Stimulated activated CD4-positive, alpha-beta T cell treated with anti-CD3 and anti-CD28 coated beads, Interleukin-2, amount 100 ng/mL, for 4 hours (primary cell): Measurements from ENCODE around the gene MED29.

Experiments
- DNase-seq: peaks from one replicate; pipeline ENCODE4 v3.0.0-alpha.2; 2020; ENCODE audit warnings: low read depth

MED29 gene, protein sequence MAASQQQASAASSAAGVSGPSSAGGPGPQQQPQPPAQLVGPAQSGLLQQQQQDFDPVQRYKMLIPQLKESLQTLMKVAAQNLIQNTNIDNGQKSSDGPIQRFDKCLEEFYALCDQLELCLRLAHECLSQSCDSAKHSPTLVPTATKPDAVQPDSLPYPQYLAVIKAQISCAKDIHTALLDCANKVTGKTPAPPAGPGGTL

GRCh38 chr19:39390751-39391437 is at the start of gene MED29, which contains the start of gene PAF1:
TSS of gene MED29 (plus strand) at chr19:39391378. CDS start at chr19:39391423, 45 bp downstream.
TSS of gene PAF1 (minus strand) at chr19:39391106. CDS start at chr19:39390864, 242 bp downstream.
- peak; percentile 94 for DNase-seq

- peak; percentile 100 for DNase-seq
Observed at GRCh38 chr19:39341719-39342604, 49.2 kb upstream of the MED29 start, which contains the start of gene SAMD4B. TSS of gene SAMD4B (plus strand) at chr19:39342421. CDS start at chr19:39356894, 14,473 bp downstream.

GRCh38 chr19:39342647-39343305 is 48.4 kb upstream of the MED29 start:
- DNase-seq = no peak

GRCh38 chr19:39345956-39346355 is 45.2 kb upstream of the MED29 start:
- no peak for DNase-seq

- DNase-seq = no peak
Observed at GRCh38 chr19:39347332-39348164, 43.6 kb upstream of the MED29 start.

DNA sequence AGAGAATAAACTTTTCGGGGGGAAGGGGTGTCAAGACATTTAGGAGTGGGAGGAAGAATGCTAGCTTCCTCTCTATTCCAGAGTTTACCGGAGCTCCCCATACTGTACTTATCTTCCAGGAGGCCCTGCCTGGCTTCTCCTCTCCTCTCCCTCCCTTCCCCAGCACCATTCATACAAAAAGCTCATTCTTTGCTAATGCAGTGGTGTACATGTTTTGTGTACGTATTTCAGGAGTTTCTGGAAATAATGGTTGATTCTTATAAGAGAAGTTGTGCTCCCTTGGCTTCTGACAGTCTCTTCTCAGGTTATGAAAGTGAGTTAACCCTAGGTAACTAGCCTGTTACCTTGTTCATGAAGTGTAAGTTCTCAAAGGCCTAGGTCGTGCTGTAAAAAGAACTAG is 41.9 kb upstream of the MED29 start:
- DNase-seq = no peak

DNA sequence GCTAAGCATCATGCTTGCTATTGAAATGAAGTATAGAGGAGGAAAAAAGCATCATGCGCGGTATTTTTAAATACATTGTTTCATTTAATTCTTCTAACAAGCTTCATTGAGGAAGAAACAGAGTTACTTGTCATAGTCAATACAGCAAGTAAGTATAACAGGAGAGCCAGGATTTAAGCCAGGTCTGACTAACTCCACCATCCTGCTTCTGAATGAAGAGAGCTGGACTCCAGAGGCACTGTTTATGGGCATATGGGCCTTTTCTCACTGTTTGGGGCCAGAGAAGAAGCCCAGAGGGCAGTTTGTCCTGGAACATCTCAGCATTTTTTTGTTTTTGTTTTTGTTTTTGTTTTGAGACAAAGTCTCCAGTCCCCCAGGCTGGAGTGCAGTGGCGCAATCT is 41.0 kb upstream of the MED29 start:
- DNase-seq = no peak

DNA sequence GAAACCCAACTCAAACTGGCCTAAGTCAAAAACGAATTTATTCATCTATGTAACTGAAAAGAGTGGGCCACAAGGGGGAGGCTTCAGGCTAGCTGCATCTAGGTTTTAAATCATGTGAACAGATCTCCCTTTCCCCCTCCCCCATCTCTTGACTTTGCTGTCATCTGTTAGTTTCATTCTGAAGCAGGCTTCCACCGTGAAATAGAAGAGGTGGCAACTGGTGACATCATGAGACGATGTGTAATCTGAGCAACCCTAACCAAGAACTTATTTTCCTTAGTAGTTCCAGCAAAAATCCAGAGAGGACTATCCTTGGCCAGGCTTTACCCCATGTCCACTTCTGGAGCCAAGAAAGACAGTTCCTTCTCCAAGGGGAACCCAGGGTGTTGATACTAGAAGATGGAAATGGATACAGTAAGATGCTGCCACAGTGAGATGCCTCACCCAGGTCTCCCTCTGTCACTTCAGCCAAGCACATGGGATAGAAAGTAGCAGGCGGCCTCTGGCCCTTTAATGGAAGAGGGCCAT is 39.6 kb upstream of the MED29 start:
- DNase-seq = no peak

DNA sequence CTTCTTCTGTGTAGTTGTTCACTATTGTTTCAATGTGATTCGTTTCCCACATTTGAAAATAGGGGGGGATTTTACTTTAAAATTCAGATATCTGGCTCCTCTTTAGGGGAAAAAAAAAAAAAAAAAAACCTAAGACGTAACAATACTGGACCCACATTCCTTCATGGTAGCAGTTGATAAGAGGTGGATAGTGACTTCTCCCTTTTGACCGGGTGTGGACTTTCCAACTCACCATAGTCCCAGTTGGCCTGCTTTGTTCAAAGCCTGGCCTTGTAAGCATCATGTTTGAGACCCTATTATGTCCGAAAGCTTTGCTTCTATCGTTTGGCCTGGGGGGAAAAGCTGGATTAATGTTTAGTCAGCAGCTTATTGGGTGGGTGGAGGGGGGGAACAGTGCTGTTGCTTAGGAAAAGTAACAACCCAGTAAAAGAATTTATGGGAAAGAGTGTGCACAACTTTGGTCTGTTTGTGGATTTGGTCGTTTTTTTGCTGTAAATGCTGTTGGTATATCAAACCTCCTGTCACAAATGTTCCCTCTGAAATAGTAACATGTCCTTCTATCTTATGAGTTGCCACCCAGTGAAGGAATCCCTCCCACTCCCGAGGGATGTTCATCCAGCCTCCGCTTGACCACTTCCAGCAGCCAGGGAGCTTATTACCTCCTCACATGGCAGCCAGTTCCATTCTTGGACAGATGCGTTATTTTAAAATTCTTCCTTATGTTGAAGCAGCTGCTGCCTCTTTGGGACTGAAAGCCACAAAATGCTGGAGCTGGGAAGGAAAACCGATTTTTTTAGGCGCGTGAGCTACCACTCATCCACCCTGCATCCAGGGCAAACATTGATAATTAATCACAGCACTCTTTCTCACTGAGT is 38.6 kb upstream of the MED29 start:
- no peak for DNase-seq

DNA sequence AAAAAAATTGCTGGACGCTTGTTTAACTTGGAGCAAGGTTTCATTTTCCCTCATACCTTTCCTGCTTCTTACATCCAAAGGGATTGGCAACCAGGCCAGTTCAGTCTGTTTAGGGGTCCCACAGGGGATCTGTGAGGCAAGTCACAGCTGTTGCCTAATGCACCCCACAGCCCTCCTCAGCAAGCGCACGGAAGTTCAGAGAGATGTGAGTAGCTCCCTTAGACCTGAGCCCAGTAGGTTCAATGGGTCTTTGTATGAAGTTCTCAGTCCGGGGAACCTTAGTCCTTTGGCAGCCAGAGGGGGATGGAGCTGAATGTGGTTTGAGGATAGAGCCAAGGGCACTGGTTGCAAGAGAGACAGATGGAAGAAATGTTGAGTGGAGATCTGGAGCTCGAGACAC is 35.9 kb upstream of the MED29 start:
- no peak for DNase-seq

- no peak for DNase-seq
Observed at GRCh38 chr19:39356073-39356472, 35.1 kb upstream of the MED29 start.

DNA sequence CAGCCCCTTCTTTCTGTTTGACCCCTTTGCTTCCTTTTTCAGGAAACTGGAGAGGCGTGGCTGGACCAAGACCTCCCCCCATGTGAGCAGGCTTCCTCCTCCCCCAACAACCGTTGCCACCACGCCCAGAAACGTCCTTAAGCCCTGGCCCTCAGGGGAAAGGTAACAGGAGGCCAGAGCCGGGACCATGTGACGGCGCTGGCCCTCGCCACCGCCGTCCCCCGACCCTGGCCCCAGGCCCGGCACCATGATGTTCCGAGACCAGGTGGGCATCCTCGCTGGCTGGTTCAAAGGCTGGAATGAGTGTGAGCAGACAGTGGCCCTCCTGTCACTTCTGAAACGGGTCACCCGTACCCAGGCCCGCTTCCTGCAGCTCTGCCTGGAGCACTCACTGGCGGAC is 34.5 kb upstream of the MED29 start:
- DNase-seq = no peak

GRCh38 chr19:39359026-39359425 is 32.2 kb upstream of the MED29 start:
- no peak for DNase-seq

DNA sequence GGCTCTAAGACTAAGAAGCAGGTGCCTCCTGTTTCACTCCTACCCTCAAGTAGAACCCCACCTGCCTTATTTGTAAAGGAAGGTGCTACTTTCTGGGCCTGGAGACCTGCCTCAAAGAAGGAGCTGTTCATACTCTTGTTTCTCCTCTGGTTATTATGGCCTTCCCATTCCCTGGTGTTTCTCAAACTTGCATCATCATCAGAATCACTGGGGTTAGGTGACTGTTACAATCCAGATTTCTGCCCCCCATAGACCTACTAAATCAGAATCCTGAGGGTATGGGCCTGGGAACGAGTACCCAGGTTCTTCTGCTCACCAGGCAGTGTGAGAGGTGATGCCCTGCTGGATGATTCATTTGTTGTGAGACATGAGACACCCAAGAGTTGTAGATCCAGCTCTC is 30.6 kb upstream of the MED29 start:
- no peak for DNase-seq

DNA sequence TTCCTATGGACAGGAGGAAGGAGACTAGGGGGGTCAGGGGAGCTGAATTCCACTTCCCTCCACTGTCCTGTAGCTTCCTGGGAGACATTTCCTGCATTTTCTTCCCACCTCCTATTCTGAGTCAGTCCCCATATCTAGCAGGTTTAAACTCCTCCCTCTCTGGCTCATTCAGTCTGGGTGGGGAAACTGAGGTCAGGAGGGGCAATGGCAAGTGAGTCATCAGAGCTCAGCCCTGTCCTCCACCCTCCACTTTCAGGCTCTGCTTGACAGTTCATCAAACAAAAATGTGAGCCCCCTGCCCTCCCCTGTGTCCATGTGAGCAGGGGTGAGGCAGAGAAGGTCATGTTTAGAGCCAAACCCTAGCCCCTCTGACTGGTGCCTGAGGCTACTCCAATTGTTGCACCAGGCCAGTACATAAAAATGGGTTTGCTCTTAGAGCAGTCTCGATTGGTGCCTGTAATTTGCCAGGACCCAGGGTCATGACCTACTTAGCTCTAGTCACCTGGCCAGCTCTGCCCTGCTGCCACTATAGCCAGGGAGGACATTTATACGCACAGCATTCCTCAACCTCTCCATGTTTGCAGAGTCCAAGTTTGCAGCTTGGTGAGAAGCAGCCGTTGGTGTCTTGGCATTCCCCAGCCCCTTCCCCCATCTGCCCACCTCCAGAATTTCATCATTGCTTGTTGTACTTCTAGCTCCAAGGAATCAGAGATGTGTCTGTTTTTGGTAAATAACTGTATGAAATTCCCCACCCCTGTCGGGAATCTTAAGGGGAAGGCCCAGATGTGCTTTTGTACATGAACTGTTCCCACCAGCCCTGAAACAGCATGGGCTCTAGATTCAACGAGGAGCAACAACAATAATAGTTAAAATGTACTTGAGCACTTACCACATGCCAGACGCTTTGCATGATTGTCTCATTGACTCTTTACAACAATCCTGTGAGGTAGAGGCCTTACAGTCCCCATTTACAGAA is 28.2 kb upstream of the MED29 start:
- no peak for DNase-seq

DNA sequence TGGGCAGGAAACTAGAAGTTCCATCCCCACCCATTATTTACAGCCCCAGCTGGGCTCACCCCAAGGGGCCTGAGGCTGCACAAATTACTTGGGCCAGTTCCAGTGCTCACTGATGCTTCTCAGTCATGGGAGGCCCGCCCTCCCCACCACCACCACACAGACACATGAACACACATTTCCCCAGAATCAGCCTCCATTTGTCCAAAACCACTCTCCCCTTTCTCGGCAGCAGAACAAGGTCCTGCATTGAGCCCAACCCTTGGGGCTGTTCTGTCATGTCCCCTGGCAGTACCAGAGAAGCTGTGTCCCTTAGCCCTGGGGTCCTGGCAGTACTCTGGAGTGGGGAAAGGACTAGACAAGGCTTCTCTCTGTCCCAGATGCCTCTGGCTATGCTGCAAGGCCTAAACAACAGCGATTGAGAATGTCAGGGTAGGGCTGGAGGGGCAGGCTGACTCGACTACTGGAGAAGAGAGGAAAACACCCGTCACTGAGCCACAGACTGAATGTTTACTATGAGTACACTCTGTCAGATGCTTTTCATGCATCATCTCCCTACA is 27.2 kb upstream of the MED29 start:
- DNase-seq = no peak

DNA sequence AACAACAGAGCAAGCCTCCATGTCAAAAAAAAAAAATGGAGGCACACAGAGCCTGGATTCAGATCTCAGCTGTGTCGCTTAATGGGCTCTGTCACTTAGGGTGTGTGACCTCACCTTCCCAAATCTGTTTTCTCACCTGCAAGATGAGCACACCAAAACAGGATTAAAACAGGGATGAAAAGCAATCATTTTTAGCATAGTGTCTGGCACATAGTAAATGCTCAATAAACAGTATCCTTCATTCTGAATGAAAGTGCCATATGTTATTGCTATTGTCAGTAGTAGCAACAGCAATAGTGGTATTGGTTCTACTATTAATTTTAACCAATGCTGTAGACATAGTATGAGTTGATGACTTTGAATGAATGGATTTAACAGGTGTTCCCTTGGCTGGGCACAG is 25.6 kb upstream of the MED29 start:
- no peak for DNase-seq

GRCh38 chr19:39369200-39369599 is 22.0 kb upstream of the MED29 start:
- DNase-seq = no peak
